ENCODE results near the gene YPEL4.

YPEL4 gene

GRCh38 chr11:57680552-57680874 is 30.8 kb upstream of the YPEL4 start:
- Histone ChIP-seq H2BK5ac (ENCODE audit: low read depth, low read length, poor library complexity, severe bottlenecking) (no peak overlapping the region), H3K27ac (ENCODE audit: low read length, poor library complexity, severe bottlenecking) (peak overlapping the region; percentile 25), H2BK120ac (ENCODE audit: low read depth, low read length) (no peak overlapping the region), H3K4me1 (ENCODE audit: control insufficient read depth, insufficient read depth, low read depth, low read length) (peaks cover 3% of the 10 kb centered on the region), H3K27me3 (ENCODE audit: control insufficient read depth in 1 of 2, insufficient read depth in 1 of 2, low read length in 2 of 2) (no peaks in the 10 kb centered on the region), H4K91ac (ENCODE audit: low read length) (no peak overlapping the region), H3K4me2 (ENCODE audit: low read length, poor library complexity, severe bottlenecking) (no peak overlapping the region), H3K4me3 (ENCODE audit: insufficient read depth in 1 of 2, low read depth in 1 of 2, low read length in 2 of 2) (peak overlapping the region in 1 of 2 experiments; percentile 12), H3K18ac (ENCODE audit: low read depth in 1 of 2, low read length in 2 of 2) (no peak overlapping the region), H2BK15ac (ENCODE audit: low read depth, poor library complexity, severe bottlenecking) (no peak overlapping the region), H4K8ac (ENCODE audit: low read length) (no peak overlapping the region), H3K36me3 (ENCODE audit: control insufficient read depth in 1 of 2, insufficient read depth in 2 of 2, low read depth in 1 of 2, low read length in 2 of 2) (peaks cover 26 to 66% of the 10 kb centered on the region in 2 experiments), H3K23ac (ENCODE audit: low read length in 2 of 2) (no peak overlapping the region), H2AFZ (ENCODE audit: low read depth, low read length) (no peak overlapping the region), H3K79me1 (replicated peaks; ENCODE audit: low read length, poor library complexity, severe bottlenecking) (peaks cover 25% of the 10 kb centered on the region), H3K9ac (ENCODE audit: low read length) (peak overlapping the region; percentile 2), H2AK5ac (ENCODE audit: low read length, severe bottlenecking) (no peak overlapping the region), H3K14ac (ENCODE audit: low read length in 2 of 2) (no peak overlapping the region), H3K4ac (ENCODE audit: low read depth in 1 of 2, low read length in 2 of 2) (no peak overlapping the region), H3K9me3 (ENCODE audit: control insufficient read depth, low read length) (no peaks in the 10 kb centered on the region), H2BK12ac (ENCODE audit: low read length in 2 of 2) (no peak overlapping the region)
- WGBS, result no CpG with 5 or more reads among the region's 2 CpGs
- peak; percentile 29 for DNase-seq

- DNase-seq, result no peak
- H4K91ac ChIP-seq (ENCODE audit: low read length), result no peak overlapping the region
- peaks cover 21% of the 10 kb centered on the region for H3K79me1 ChIP-seq (replicated peaks; ENCODE audit: low read length, poor library complexity, severe bottlenecking)
- no peak overlapping the region for H4K8ac ChIP-seq (ENCODE audit: low read length)
- H2BK120ac ChIP-seq (ENCODE audit: low read depth, low read length), result no peak overlapping the region
- H3K4ac ChIP-seq (ENCODE audit: low read depth in 1 of 2, low read length in 2 of 2), result no peak overlapping the region
- no peak overlapping the region for H3K4me3 ChIP-seq (ENCODE audit: insufficient read depth in 1 of 2, low read depth in 1 of 2, low read length in 2 of 2)
- no peak overlapping the region for H2BK5ac ChIP-seq (ENCODE audit: low read depth, low read length, poor library complexity, severe bottlenecking)
- H3K9me3 ChIP-seq (ENCODE audit: control insufficient read depth, low read length), result no peaks in the 10 kb centered on the region
- no peak overlapping the region for H2AK5ac ChIP-seq (ENCODE audit: low read length, severe bottlenecking)
- H3K14ac ChIP-seq (ENCODE audit: low read length in 2 of 2), result no peak overlapping the region
- H3K36me3 ChIP-seq (ENCODE audit: control insufficient read depth in 1 of 2, insufficient read depth in 2 of 2, low read depth in 1 of 2, low read length in 2 of 2), result peaks cover 18 to 66% of the 10 kb centered on the region in 2 experiments
- no peak overlapping the region for H3K27ac ChIP-seq (ENCODE audit: low read length, poor library complexity, severe bottlenecking)
- no peak overlapping the region for H2AFZ ChIP-seq (ENCODE audit: low read depth, low read length)
- H3K4me2 ChIP-seq (ENCODE audit: low read length, poor library complexity, severe bottlenecking), result no peak overlapping the region
- H3K4me1 ChIP-seq (ENCODE audit: control insufficient read depth, insufficient read depth, low read depth, low read length), result peaks cover 3% of the 10 kb centered on the region
- WGBS, result 98% methylated on average over 4 of the region's 4 CpGs
- peak overlapping the region in 1 of 2 experiments; percentile 10 for H3K23ac ChIP-seq (ENCODE audit: low read length in 2 of 2)
- H2BK15ac ChIP-seq (ENCODE audit: low read depth, poor library complexity, severe bottlenecking), result no peak overlapping the region
- H2BK12ac ChIP-seq (ENCODE audit: low read length in 2 of 2), result no peak overlapping the region
- H3K9ac ChIP-seq (ENCODE audit: low read length), result no peak overlapping the region
- H3K18ac ChIP-seq (ENCODE audit: low read depth in 1 of 2, low read length in 2 of 2), result no peak overlapping the region
- no peaks in the 10 kb centered on the region for H3K27me3 ChIP-seq (ENCODE audit: control insufficient read depth in 1 of 2, insufficient read depth in 1 of 2, low read length in 2 of 2)
Measured at GRCh38 chr11:57679396-57679795, 29.7 kb upstream of the YPEL4 start.

GRCh38 chr11:57675176-57675941 is 25.6 kb upstream of the YPEL4 start:
- H3K4me2 ChIP-seq (ENCODE audit: low read length, poor library complexity, severe bottlenecking), result peak overlapping the region; percentile 4
- H3K4me3 ChIP-seq (ENCODE audit: insufficient read depth in 1 of 2, low read depth in 1 of 2, low read length in 2 of 2), result no peak overlapping the region
- H3K23ac ChIP-seq (ENCODE audit: low read length in 2 of 2), result no peak overlapping the region
- H2BK15ac ChIP-seq (ENCODE audit: low read depth, poor library complexity, severe bottlenecking), result no peak overlapping the region
- no peaks in the 10 kb centered on the region for H3K27me3 ChIP-seq (ENCODE audit: control insufficient read depth in 1 of 2, insufficient read depth in 1 of 2, low read length in 2 of 2)
- H3K14ac ChIP-seq (ENCODE audit: low read length in 2 of 2), result no peak overlapping the region
- peak overlapping the region; percentile 80 for H3K27ac ChIP-seq (ENCODE audit: low read length, poor library complexity, severe bottlenecking)
- no peak overlapping the region for H3K4ac ChIP-seq (ENCODE audit: low read depth in 1 of 2, low read length in 2 of 2)
- H4K91ac ChIP-seq (ENCODE audit: low read length), result no peak overlapping the region
- no peak overlapping the region for H2AFZ ChIP-seq (ENCODE audit: low read depth, low read length)
- peak overlapping the region; percentile 16 for H2AK5ac ChIP-seq (ENCODE audit: low read length, severe bottlenecking)
- H3K9me3 ChIP-seq (ENCODE audit: control insufficient read depth, low read length), result no peaks in the 10 kb centered on the region
- H3K36me3 ChIP-seq (ENCODE audit: control insufficient read depth in 1 of 2, insufficient read depth in 2 of 2, low read depth in 1 of 2, low read length in 2 of 2), result peaks cover 21 to 67% of the 10 kb centered on the region in 2 experiments
- no peak overlapping the region for H3K18ac ChIP-seq (ENCODE audit: low read depth in 1 of 2, low read length in 2 of 2)
- no peak overlapping the region for H2BK5ac ChIP-seq (ENCODE audit: low read depth, low read length, poor library complexity, severe bottlenecking)
- H3K9ac ChIP-seq (ENCODE audit: low read length), result no peak overlapping the region
- H4K8ac ChIP-seq (ENCODE audit: low read length), result no peak overlapping the region
- no peak for DNase-seq
- peaks cover 3% of the 10 kb centered on the region for H3K4me1 ChIP-seq (ENCODE audit: control insufficient read depth, insufficient read depth, low read depth, low read length)
- 87% methylated on average over 2 of the region's 3 CpGs for WGBS
- peaks cover 19% of the 10 kb centered on the region for H3K79me1 ChIP-seq (replicated peaks; ENCODE audit: low read length, poor library complexity, severe bottlenecking)
- H2BK120ac ChIP-seq (ENCODE audit: low read depth, low read length), result no peak overlapping the region
- H2BK12ac ChIP-seq (ENCODE audit: low read length in 2 of 2), result no peak overlapping the region

- no peak overlapping the region for H2BK120ac ChIP-seq (ENCODE audit: low read depth, low read length)
- H2BK12ac ChIP-seq (ENCODE audit: low read length in 2 of 2), result no peak overlapping the region
- H3K18ac ChIP-seq (ENCODE audit: low read depth in 1 of 2, low read length in 2 of 2), result no peak overlapping the region
- no peak for DNase-seq
- peaks cover 16% of the 10 kb centered on the region for H3K79me1 ChIP-seq (replicated peaks; ENCODE audit: low read length, poor library complexity, severe bottlenecking)
- H3K4me2 ChIP-seq (ENCODE audit: low read length, poor library complexity, severe bottlenecking), result no peak overlapping the region
- H2BK15ac ChIP-seq (ENCODE audit: low read depth, poor library complexity, severe bottlenecking), result no peak overlapping the region
- H3K23ac ChIP-seq (ENCODE audit: low read length in 2 of 2), result no peak overlapping the region
- H3K14ac ChIP-seq (ENCODE audit: low read length in 2 of 2), result no peak overlapping the region
- no peak overlapping the region for H4K91ac ChIP-seq (ENCODE audit: low read length)
- no peaks in the 10 kb centered on the region for H3K9me3 ChIP-seq (ENCODE audit: control insufficient read depth, low read length)
- H2BK5ac ChIP-seq (ENCODE audit: low read depth, low read length, poor library complexity, severe bottlenecking), result no peak overlapping the region
- peaks cover 3% of the 10 kb centered on the region for H3K4me1 ChIP-seq (ENCODE audit: control insufficient read depth, insufficient read depth, low read depth, low read length)
- peaks cover 16 to 64% of the 10 kb centered on the region in 2 experiments for H3K36me3 ChIP-seq (ENCODE audit: control insufficient read depth in 1 of 2, insufficient read depth in 2 of 2, low read depth in 1 of 2, low read length in 2 of 2)
- H3K9ac ChIP-seq (ENCODE audit: low read length), result peak overlapping the region; percentile 11
- H3K27me3 ChIP-seq (ENCODE audit: control insufficient read depth in 1 of 2, insufficient read depth in 1 of 2, low read length in 2 of 2), result no peaks in the 10 kb centered on the region
- no peak overlapping the region for H3K4ac ChIP-seq (ENCODE audit: low read depth in 1 of 2, low read length in 2 of 2)
- H3K27ac ChIP-seq (ENCODE audit: low read length, poor library complexity, severe bottlenecking), result peak overlapping the region; percentile 80
- H2AFZ ChIP-seq (ENCODE audit: low read depth, low read length), result no peak overlapping the region
- H4K8ac ChIP-seq (ENCODE audit: low read length), result no peak overlapping the region
- H2AK5ac ChIP-seq (ENCODE audit: low read length, severe bottlenecking), result no peak overlapping the region
- no peak overlapping the region for H3K4me3 ChIP-seq (ENCODE audit: insufficient read depth in 1 of 2, low read depth in 1 of 2, low read length in 2 of 2)
Measured at GRCh38 chr11:57674251-57674650, 24.5 kb upstream of the YPEL4 start.

Measured in mesenchymal stem cell (in vitro differentiated cells and primary cell).